CD4-positive, alpha-beta T cell treated with Interleukin-1 beta for 1 hour (primary cell): ENCODE measurements around the gene OLFM1.

Experiments used
- DNase-seq, 2 donors: peaks; one replicate each; pipeline ENCODE4 v3.0.0-alpha.2; 2020 to 2022

OLFM1 gene

DNA sequence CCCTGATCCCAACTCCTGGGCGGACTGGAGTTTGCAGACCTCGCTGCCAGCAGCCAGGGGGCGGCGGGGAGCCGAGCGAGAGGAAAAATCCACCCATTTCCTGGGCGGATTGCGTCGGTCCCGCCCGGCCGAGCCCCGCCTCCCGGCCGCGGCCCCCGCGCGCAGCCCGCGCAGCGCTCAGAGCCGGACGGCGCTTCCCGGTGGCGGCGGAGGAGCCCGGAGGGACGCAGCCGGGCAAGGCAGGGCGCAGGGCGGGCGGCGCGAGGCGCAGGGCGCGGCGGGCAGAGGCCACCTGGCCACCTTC lies at the start of gene OLFM1:
OLFM1 (plus strand) TSS at position 180 of the 304 bp plus-strand sequence. CDS start 322 bp downstream, outside the sequence.
- no peak for DNase-seq

DNA sequence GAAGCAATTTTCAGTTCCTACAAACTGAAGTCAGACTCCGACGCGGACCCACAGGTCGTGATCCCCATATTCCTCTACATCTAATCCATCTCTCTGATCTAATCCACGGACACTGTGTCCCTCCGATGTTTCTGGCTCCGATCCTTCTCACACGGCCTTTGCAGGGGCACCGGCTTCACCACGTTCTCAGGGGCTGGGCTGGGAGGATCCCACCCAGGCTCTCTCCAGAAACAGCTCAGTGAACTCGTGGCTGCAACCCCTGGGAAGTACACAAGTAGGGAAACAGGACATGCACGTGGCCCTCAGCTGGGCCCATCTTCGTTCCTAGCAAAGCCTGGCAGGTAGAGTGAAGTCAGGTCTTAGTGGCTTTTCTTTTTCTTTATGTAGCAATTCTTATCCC lies 49.1 kb upstream of the OLFM1 start:
- DNase-seq: no peak

DNA sequence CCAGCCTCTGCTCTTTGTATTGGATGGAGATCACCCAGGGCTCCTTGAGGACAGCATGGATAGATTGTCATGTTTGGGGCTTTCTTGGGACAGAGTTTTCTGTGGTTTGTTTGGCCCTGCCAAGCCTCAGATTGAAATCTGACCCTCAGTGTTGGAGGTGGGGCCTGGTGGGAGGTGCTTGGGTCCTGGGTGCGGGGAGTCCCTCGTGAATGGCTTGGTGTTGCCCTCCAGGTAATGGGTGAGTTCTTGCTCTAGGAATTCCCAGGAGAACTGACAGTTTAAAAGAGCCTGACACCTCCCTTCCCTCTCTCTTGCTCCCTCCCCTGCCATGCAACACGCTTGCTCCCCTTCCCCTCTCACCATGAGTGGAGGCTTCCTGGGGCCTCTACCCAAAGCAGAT lies 48.6 kb upstream of the OLFM1 start:
- no peak for DNase-seq

DNA sequence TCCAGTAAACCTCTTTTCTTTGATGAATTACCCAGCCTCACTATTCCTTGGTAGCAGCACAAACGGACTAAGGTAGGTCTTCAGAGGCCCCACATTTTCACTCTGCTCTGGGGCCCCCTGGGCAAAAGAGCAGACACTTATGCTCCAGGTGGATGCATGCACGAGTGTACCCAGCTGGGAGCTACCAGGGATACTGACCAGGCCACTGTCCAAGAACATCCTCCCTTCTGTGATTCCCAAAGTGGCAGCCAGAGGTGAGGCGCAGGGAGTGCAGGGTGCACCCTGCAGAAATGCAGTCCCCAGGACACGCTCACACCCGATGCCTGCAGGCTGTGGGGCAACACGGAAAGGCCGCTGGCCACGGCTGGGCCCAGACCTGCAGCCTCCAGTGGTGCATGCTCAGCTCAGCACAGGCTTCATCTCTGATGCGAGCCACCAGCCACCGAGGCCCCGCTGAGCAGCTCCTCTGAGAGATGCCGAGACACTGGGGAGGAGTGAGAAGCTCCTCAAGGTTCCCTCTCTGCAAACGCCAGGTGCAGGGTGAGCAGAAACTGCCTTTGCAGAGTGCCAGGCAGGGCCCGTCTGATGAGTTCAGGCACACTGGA lies 48.1 kb upstream of the OLFM1 start:
- DNase-seq: no peak

DNA sequence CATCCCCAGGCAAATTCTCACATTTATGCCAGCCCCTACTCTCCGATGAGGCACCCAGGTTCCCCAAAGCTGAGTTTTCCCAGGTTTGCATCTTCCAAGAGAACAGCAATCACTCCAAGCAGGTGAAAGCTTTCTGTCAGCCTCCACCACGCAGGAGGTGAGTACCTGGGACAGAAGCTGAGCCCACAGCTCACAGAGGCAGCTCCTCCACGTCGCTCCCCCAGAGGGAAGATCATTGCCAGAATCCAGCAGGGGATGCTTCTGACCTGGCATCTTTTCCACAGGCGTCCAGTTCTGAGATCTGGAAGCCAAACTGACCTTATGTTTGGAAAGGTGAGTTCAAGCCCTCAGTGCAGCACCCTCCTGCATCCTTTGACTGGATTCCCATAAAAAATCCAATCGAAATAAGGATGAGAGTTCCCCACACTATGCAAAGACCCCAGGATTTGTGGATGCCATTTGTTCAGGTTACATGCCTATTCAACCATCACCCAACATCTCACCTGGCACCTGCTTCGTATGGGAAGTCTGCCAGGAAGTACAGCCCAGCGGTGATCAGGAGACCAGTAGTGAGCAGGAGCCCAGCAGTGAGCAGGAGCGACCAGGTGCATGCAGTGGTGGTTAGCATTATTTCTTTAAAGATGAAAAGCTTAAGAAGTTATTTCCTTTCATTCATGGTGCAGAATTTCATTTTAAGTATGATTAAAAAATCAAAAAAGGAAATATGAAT lies 47.4 kb upstream of the OLFM1 start:
- no peak for DNase-seq

DNA sequence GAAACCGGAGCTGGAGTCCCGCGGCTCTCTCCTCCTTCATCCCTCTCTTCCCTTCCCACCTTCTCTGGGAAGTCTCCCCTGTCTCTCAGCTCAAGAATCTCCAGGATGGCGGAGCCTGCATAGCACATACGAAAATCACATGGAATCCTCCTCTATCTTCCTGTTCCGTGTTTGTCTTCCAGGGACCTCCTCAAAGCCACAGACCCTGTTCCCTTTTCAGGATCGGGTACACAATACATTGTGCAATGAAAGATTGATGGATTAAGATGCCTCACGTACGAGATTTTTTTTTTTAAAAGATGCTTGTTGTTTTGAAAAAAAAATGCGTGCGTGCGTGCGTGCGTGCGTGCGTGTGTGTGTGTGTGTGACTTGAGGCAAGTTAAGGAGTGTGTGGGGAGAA lies 46.6 kb upstream of the OLFM1 start:
- no peak for DNase-seq

DNA sequence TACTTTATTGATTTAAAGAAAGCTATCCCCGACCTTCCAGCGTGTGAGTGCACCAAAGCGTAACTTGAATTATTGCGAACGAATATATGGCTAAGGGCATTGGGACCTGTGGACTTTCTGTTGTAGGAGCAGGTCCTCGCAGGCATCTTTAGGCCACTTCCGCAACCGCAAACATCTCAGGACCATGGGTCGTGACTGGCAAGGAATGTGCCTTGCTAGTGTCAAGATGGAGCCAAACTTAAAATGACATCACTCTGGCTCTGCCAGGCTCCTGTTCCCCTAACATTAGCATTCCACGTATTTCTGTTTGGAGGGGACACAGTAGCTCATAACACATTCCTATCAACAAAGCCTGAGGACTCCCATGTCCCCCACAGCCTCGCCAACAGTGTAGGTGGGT lies 44.1 kb upstream of the OLFM1 start:
- no peak for DNase-seq

DNA sequence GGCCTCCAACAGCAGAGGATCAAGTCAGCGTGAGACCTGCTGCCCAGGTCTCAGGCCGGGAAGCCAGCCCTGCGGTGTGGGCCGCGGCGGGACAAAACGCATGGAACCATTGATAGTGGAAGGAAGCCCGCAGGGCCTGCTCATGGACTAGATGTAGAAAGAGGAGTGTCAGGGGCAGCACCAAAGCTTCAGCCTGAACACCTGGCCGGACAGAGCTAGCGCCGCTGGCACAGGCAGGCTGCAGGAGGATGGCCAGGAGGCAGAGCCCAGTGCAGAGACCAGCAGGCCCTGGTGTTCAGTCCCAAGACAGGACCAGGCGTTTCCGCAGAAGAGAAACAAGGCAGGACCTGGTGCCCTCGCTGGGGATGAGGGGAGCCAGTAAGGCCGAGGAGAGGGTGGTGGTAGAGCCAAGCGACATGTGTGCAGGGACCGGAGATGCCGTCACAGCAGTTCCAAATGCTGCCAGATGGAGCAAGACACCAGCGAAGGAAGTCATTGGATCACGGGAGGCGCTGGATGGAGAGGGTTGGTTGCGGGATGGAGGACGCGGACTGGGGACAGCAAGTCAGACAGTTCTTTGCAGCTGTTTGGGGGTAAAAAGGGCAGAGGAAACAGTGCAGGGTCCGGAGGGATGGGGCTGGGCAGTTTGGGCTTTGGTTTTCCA lies 42.1 kb upstream of the OLFM1 start:
- no peak for DNase-seq

DNA sequence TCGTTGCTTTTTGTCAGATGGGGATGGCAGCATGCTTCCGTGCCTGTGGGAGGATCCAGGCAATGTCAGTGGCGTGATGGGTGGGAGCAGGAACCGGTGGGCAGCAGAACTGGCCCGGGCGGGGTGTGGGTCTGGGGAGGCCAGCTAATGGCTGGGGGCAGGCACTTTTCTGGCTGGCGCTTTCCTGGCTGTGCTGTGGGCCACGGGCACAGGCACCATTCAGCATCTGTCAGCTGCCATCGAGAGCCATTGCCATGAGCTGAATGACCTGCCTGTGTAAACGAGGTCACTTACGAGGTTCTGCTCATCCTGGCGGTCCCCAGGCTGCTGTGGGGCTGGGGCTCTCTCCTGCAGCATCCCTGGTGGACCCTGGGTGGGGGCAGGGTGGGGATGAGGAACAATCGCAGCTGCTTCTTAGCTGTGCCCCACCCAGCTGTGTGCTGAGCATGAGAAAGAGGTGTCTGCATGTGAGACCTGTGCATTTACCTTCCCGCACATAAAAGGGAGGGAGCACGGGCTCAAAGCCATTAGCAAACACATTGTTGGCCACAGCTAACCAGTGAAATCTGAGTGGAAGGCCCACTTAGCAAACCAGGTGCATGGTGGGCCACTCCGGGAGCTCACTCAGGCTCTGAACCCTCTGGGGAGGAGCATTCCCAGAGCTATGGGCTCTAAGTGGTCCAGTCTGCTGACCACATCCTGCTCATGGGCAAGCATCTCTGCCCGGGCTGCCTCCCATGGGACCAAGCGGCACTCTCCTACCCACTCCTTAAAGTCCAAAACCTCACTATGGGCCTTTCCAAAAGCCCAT lies 41.3 kb upstream of the OLFM1 start:
- no peak for DNase-seq

DNA sequence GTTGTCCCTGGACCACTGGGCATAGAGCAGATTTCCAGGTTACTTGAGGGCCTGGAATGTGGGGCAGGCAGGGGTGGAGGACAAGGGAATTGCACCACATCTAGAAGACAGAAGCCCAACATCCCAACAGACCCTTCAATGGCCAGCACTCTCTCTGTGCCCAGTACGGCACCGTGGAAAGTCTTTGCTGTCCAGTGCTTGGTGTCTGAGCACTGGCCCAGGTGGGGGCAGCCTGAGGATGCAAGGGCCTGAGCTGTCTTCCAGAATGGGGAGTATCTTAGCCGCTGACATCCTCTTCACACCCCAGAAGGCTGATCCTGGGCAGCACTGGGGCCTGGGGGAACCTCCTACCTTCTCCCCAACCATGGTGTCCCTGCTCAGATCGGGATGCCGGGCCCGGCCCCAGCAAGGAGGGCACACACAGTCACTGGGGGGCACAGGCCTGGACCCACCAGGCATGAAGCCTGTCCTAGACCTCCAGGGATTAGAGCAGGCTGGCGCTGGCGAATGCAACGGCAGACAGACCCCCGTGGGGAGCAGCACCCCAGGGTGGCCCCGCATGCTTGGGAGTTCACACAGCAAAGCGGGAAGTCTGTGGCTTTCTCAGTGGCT lies 40.6 kb upstream of the OLFM1 start:
- DNase-seq: no peak

DNA sequence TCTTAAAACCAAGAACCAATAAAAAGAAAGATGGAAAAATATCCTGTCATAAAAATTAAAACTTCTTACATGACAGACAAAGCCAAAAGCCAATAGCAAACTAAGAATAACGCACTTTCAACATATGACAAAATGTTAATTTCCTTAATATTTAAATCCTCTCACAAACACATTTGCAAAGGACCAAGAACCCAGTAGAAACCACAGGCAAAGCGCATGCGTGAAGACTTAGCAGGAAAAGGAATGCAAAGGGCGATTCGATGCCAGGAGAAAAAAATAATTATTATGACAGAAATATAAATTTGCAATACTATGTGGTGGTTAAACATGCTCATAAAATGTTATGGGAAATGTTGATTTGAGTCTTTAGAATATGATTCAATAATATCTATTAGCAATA lies 39.9 kb upstream of the OLFM1 start:
- DNase-seq: no peak

DNA sequence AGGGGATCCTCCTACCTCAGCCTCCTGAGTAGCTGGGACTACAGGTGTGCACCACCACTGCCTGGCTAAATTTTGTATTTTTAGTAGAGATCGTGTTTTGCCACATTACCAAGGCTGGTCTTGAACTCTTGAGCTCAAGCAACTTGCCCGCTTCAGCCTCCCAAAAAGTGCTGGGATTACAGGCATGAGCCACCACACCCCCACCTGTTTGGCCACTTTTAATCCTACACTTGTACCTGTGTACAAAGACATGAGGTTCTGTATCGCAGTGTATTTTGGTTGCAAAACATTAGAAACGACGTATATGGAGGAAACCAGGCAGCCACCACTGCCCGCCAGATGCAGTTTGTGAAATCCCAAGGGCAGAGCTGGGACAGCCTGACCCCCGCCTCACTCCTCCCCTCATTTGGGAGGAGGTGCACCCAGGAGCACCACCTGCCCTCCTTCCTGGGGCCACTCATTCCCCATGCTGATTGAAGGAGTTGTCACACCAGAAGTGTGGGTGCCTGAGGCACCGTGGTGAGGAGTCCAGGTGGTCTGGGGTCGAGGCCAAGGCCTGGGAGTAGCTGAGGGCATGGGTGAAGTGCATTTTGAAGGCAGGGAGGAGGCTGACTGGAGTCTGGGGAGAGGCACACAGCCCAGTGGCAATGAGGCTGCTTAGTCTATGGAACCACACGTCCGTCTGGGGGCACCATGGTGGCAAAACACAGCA lies 39.3 kb upstream of the OLFM1 start:
- DNase-seq: no peak

DNA sequence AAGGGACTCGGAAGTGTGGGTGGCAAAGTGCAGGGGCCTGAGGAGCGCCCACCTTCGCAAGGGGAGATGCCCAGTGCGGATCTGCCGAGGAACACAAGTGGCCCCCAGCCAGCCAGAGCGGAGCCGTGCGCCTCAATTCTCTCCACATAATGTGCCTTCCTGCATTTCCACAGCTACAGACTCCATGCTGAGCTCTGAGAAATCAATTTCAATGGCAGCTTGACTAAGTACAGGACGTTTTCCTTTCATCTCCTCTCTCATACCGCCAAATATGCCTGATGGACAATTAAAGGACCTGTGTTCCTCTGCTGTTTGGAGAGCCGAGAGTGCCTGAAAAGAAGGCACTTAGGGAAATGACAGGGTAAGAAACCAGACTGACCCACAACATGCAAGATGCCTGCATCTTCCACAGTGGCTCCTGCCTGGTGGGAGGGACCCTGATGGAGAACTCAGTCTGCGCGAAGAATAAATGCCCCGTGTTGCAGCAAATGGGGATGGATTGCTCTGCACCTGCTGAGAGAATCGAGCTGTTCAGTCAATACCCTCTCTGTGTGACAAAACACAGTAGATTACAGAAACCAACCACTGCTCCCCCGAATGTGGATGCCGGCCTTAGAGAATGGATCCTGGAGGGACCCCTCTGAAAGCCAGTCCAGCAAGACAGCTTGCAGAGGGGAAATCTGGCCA lies 38.6 kb upstream of the OLFM1 start:
- no peak for DNase-seq

DNA sequence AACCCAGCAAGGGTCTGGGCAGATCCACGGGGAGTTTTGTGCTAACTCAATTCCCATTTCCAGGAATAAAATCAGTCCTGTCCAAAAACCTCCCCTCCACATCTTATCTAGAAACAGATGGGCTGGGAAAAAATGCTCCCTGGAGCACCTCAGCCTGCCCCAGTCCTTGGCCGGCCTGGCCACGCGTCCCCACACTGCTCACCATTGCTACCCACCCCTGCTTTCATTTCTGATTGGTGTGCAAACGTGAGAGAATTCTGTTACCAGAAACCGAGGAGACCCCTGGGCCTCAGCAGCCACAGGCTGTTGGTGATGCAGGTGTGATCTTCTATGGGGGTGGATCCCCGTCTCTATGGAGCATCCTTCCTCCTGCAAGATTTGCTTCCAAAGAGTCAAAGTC lies 38.0 kb upstream of the OLFM1 start:
- DNase-seq: no peak

DNA sequence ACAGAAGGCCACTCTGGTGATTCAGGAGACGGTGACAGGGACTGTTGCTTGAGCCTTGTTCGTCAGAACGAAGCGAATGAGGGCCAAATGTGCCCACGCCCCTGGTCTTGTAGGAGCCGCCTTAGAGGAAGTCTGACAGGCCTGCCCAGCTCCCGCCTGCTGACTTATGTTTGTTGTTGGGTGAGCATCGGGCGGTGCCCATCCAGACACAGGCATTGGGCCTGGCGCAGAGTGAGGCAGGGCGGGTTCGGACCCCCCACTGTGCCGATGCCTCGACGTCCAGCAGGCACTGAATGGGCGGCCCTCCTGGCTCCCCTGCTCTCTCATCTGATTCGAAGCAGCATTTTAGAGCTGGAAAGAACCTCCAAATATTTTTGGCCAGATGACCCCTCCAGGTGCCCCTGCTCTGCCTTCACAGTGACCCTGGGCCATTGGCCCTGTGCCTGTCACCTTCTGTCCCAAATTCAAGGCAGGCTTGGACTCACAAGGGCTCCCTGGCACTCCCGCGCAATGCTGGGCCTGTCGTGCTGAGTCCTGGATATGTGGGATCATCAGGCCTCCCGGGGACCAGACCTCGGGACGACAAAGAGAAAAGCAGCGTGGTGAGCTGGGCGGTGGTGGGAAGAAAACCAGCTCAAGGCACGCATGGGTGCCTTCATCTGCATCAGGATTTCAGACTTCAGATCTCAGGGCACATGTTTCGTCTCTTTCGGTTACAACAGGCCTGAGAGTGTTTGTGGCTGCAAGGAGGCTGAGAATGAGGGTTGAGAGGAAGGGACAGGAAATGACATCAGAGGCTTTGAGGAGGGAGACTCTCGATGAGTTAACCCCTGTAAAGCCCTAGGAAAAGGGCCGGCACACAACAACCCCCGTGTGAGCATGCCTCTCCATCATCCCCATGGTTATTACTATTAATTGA lies 37.1 kb upstream of the OLFM1 start:
- no peak for DNase-seq

DNA sequence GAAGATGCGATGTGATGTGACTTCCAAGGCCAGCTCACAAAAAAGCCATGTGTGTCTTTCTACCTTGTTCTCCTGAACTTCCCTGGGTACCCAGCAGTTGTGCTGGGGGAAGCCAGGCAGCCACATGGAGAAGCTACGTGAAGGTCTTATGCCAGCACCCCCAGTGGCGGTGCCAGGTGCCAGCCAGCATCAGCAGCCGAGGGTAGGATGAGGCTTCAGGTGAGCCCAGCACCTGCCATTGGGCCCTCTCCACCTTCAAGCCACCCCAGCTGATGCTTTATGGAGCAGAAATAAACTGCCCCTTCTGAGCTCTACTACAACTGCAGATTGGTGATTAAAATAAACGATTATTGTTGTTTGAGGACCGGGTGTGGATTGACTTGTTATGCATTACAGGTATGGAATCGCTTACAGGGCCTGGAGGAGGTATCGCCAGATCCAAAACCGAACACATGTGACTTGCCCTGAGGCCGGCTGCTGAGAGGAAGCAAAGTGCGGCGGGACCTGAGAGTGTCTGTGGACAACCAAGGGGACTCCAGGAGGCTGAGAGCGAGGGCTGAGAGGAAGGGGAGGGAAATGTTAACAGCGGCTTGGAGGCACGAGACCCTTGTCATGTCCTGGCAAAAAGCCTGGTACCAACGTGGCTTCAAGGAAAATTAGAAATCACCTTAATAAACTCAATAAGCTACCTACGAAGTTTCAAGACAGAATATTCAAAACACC lies 36.0 kb upstream of the OLFM1 start:
- DNase-seq: no peak

DNA sequence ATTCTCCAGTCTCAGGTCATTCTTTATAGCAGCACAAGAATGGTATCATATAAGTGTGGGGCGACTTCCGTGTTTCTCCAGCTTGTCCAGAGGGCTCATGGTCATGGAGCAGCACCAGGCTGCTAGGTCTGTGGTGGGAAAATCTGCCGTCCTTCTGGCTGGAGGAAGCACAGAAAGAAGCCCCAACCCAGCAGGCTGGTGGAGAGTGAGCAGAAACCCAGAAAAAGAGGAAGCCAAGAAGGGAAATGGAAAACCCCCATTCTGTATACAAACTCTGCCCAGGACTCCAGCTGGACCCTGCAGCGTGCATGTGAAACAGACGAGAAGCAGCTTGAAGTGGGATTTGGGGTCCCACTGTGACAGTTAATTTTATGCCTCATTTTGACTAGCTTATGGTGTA lies 34.3 kb upstream of the OLFM1 start:
- DNase-seq: peak in 1 of 2 donors; percentile 11

DNA sequence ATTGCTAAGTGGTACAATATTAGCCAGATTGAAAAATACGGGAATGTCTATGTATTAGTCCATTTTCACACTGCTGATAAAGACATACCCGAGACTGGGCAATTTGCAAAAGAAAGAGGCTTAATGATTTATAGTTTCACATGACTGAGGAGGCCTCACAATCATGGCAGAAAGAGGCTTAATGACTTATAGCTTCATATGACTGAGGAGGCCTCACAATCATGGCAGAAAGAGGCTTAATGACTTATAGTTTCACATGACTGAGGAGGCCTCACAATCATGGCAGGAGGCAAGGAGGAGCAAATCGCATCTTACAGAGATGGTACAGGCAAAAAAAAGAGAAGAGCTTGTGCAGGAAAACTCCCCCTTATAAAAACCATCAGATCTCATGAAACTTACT lies 32.3 kb upstream of the OLFM1 start:
- no peak for DNase-seq

DNA sequence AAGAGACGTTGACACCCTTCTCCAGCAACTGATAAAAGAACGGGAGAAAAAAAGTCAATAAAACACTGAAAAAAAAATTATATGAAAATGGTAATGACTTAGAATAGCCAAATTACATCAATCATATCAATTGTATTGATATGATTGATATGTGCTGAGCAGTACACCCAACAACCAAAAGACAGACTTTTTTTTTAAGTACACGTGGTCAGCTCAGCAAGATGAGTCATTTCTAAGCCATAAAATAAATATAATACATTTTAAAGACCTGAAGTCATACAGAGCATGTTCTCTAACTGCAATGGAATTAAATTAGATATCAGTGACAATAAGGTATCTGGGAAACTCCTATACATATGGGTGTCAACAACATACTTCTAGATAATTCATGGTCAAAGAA lies 30.9 kb upstream of the OLFM1 start:
- no peak for DNase-seq

DNA sequence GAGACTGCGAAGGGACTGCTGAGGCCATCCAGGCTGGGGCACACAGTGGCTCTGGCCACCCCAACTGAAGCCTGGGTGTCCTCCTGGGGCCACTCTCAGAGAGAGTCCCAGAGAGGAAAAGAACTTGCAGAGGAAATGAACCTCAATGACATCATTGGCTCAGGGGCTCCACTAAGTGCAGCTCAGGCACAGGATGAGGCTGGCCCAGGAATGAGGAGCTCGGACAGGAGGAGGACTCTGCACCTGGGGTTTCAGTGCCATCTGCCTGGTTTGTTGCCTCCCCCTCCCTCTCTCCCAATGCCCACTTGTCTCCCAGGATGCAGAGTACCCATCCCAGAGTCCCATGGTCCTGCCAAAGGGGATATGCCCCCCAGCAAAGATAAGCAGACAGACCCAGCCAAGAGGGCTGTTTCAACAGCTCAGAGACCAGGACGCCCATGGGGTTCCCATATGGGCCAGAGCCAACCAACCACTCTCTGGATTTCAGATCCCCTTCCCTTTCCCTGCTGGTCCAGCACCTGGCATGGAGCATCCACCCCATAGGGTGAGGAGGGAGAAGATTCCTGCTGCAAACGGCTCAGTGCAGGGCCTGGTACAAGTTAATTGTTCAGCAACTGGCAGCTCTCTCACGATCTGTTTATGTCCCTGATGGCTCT lies 26.9 kb upstream of the OLFM1 start:
- DNase-seq: no peak
